Measurements from ENCODE around the gene CEMIP. TPM values are rescaled to one million over a fixed set of nuclear protein-coding genes. Genes with fewer than 3 reads are reported as not detected.

Gene CEMIP
- total and polyA plus RNA-seq, 10 of the 15 experiments (the other 5 are each of a cell fraction or from before 2014, with no cell fraction given) = 0.01 to 0.44 (median 0.16) TPM; not detected in 6

DNA sequence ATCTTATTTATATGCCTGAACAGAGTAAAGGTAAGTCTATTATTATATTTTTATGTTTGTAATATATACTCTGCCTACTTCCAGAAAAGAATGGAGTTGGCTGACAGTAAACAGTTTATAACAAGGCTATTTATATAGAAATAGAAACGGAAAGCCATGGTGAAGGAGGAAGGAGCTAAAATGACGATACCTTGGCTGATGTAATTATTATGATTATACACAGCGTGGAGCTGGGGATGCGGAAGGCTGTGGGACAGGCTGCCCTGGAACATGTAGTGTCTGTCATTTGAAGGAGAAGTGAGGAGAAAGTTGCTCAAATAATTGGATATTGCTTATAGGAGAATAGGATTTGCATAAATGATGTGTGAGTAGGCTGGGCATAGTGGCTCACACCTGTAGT is 37.8 kb downstream of the CEMIP start (continued):
- TF ChIP-seq, protein P1, sequence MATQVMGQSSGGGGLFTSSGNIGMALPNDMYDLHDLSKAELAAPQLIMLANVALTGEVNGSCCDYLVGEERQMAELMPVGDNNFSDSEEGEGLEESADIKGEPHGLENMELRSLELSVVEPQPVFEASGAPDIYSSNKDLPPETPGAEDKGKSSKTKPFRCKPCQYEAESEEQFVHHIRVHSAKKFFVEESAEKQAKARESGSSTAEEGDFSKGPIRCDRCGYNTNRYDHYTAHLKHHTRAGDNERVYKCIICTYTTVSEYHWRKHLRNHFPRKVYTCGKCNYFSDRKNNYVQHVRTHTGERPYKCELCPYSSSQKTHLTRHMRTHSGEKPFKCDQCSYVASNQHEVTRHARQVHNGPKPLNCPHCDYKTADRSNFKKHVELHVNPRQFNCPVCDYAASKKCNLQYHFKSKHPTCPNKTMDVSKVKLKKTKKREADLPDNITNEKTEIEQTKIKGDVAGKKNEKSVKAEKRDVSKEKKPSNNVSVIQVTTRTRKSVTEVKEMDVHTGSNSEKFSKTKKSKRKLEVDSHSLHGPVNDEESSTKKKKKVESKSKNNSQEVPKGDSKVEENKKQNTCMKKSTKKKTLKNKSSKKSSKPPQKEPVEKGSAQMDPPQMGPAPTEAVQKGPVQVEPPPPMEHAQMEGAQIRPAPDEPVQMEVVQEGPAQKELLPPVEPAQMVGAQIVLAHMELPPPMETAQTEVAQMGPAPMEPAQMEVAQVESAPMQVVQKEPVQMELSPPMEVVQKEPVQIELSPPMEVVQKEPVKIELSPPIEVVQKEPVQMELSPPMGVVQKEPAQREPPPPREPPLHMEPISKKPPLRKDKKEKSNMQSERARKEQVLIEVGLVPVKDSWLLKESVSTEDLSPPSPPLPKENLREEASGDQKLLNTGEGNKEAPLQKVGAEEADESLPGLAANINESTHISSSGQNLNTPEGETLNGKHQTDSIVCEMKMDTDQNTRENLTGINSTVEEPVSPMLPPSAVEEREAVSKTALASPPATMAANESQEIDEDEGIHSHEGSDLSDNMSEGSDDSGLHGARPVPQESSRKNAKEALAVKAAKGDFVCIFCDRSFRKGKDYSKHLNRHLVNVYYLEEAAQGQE (IDR thresholded peaks at IDR 0.05; ENCODE audit: low read depth, low read length) = no peak
- no peak for TF ChIP-seq SMARCA5 (IDR thresholded peaks at IDR 0.05)
- no peak for TF ChIP-seq ASH2L (IDR thresholded peaks at IDR 0.05; ENCODE audit: borderline replicate concordance, low read depth)

DNA sequence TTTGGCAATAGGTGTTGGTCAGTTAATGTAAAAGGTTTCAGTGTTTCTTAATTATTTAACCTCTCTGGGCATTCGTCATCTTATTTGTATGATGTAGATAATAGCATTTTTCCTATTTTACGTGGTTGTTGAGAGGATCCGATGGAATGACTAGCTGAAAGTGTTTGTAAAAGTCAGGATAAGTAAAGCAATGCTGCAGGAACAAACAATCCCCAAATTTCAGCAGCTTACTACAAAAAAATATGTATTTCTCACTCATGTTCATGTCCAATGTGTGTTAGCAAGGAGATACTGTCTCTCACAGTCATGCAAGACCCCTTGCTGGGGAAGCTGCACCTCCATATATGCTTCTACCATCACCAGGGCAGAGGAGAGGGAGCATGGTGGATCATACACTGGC is 38.7 kb downstream of the CEMIP start:
- in situ Hi-C loops (cut with MboI) = no loop called here
- Histone ChIP-seq H3K27ac (ENCODE audit: control insufficient read depth, insufficient read depth) (no peak overlapping the region), H3K4me1 (ENCODE audit: control insufficient read depth, insufficient read depth, low read length) (no peaks in the 10 kb centered on the region), H3K9me3 (replicated peaks; ENCODE audit: control insufficient read depth, insufficient read depth, low read length) (no peaks in the 10 kb centered on the region), H3K79me2 (ENCODE audit: control insufficient read depth, insufficient read depth, low read length) (no peaks in the 10 kb centered on the region), H3K4me2 (ENCODE audit: control insufficient read depth, insufficient read depth) (no peak overlapping the region), H3K27me3 (replicated peaks in 1 of 2; ENCODE audit: control insufficient read depth in 2 of 2, insufficient read depth in 2 of 2, low read length in 1 of 2) (no peaks in the 10 kb centered on the region; a peak in 2 of 4 replicates), H3K9ac (ENCODE audit: control insufficient read depth, insufficient read depth, low read length) (no peak overlapping the region), H2AFZ (ENCODE audit: control insufficient read depth, low read depth, low read length) (no peak overlapping the region), H3K36me3 (ENCODE audit: control insufficient read depth in 2 of 2, insufficient read depth in 2 of 2, low read length in 1 of 2) (no peaks in the 10 kb centered on the region; a peak in 1 of 4 replicates), H3K4me3 (no peak overlapping the region), H4K20me1 (ENCODE audit: control insufficient read depth, insufficient read depth) (no peaks in the 10 kb centered on the region)
- BruUV-seq (replicated peaks) = no TSS peak
- no peak for ATAC-seq
- intact Hi-C loops (cut with micrococcal nuclease; ENCODE audit: unreplicated experiment) = no loop called here
- no peak for FAIRE-seq
- TF ChIP-seq, protein P2, sequence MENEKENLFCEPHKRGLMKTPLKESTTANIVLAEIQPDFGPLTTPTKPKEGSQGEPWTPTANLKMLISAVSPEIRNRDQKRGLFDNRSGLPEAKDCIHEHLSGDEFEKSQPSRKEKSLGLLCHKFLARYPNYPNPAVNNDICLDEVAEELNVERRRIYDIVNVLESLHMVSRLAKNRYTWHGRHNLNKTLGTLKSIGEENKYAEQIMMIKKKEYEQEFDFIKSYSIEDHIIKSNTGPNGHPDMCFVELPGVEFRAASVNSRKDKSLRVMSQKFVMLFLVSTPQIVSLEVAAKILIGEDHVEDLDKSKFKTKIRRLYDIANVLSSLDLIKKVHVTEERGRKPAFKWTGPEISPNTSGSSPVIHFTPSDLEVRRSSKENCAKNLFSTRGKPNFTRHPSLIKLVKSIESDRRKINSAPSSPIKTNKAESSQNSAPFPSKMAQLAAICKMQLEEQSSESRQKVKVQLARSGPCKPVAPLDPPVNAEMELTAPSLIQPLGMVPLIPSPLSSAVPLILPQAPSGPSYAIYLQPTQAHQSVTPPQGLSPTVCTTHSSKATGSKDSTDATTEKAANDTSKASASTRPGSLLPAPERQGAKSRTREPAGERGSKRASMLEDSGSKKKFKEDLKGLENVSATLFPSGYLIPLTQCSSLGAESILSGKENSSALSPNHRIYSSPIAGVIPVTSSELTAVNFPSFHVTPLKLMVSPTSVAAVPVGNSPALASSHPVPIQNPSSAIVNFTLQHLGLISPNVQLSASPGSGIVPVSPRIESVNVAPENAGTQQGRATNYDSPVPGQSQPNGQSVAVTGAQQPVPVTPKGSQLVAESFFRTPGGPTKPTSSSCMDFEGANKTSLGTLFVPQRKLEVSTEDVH (IDR thresholded peaks at IDR 0.05; ENCODE audit: low read depth, partially characterized antibody) = no peak
- TF ChIP-seq HDAC6 (IDR thresholded peaks at IDR 0.05; ENCODE audit: unreplicated experiment) = no peak
- TF ChIP-seq RAD21 (IDR thresholded peaks at IDR 0.05; ENCODE audit: insufficient read depth, low read depth, low read length) = no peak
- no peak for TF ChIP-seq KAT2A (conservative IDR thresholded peaks at IDR 0.05; ENCODE audit: control insufficient read depth, low read depth, low read length)
- no peak for TF ChIP-seq BHLHE40 (IDR thresholded peaks at IDR 0.05; ENCODE audit: borderline replicate concordance in 1 of 2, low read depth in 2 of 2, low read length in 1 of 2)
- no peak for TF ChIP-seq SIN3A (IDR thresholded peaks at IDR 0.05; ENCODE audit: low read depth, low read length)
- TF ChIP-seq CBX5 (IDR thresholded peaks at IDR 0.05; ENCODE audit: low read depth) = no peak
- ChIA-PET RAD21 (ENCODE audit: unreplicated experiment) (no interaction called here), SMC1A (ENCODE audit: uncharacterized antibody, unreplicated experiment) (interaction anchor here (1.6 kb wide), 1 partner anchor 35 kb away, joined by 4 read pairs; no protein-coding TSS in a partner anchor), POLR2A (no interaction called here), CTCF (interaction anchor here (1.1 kb wide), 1 partner anchor 8 kb away, joined by 3 read pairs; no protein-coding TSS in a partner anchor)
- WGBS (ENCODE audit: insufficient coverage, insufficient replicate concordance, low lambda C conversion rate, missing lambda C conversion rate) = 13% methylated on average over 3 of the region's 3 CpGs
- no peak for DNase-seq (ENCODE audit: low read depth, low spot score)

Data from GM12878 (cell line).